ENCODE measurements around the gene RAB7B.

The RAB7B gene

DNA sequence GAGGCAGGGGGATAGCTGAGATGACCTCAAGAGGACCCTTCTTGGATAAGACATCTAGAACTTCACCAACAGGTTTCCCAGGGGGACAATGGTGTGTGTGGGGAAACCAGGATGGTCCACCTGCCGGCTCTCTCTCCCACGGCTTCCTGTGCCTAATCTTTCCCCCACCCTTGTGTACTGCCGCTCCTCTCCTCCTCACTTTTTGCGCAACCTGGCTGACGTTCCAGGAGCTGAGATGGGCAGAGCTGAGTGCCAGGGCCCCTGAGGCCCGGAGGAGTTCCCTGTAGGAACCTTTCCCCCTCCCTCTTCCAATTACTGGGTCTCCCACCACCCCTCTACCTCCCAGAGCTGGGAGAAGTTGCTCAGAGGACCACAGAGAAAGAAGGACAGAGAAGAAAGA is 66.9 kb downstream of the RAB7B start:
- Histone ChIP-seq H3K9me3 (ENCODE audit: control insufficient read depth, low read length) (no peaks in the 10 kb centered on the region), H3K4me3 (ENCODE audit: low read length) (no peak overlapping the region), H3K9ac (ENCODE audit: low read length) (peak overlapping the region; percentile 20), H3K36me3 (ENCODE audit: control insufficient read depth, insufficient read depth, low read length) (no peaks in the 10 kb centered on the region), H3K27me3 (ENCODE audit: control insufficient read depth, insufficient read depth, low read length) (no peaks in the 10 kb centered on the region), H3K4me1 (ENCODE audit: control insufficient read depth, insufficient read depth, low read length) (peaks cover 93% of the 10 kb centered on the region)

DNA sequence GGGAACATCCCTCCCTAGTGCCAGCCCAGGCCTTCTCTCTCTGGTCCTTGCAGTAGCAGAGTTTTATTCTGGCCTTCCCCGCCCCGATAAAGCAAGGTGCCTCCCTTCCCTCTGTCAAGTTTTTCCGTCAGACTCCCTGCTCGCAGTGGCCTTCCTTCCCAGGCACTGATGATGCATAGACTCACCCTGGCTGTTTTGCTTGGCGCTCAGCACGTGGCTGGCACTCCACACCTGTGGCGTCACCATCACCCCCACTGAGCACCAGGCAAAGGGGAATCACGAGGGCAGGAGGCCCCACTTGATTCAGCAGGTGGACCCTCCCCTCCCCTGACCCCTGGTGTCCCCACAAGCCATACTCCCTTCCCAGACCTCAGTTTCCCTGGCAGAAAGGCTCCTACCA is 67.3 kb downstream of the RAB7B start:
- H3K9ac ChIP-seq (ENCODE audit: low read length), result no peak overlapping the region
- no peaks in the 10 kb centered on the region for H3K27me3 ChIP-seq (ENCODE audit: control insufficient read depth, insufficient read depth, low read length)
- H3K4me3 ChIP-seq (ENCODE audit: low read length), result no peak overlapping the region
- H3K4me1 ChIP-seq (ENCODE audit: control insufficient read depth, insufficient read depth, low read length), result peaks cover 97% of the 10 kb centered on the region
- no peaks in the 10 kb centered on the region for H3K9me3 ChIP-seq (ENCODE audit: control insufficient read depth, low read length)
- H3K36me3 ChIP-seq (ENCODE audit: control insufficient read depth, insufficient read depth, low read length), result no peaks in the 10 kb centered on the region

DNA sequence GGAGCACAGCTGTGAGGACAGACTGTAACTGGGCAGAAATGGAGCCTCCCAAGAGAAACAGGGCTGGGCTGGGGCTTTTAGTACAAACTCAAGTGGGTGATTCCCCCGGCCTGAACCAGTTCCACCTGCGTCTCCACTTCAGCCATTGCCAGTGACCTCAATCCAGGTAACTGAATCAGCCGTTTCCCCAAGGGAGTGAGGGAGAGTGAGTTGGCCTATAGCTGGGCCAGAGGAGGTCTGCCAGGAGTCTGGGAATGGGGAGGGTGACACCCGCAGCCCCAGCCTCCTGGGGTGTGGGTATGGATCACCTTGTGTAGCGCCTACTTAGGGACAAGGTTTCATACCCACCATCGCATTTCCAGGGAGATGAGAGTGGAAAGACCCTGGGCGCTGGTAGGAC is 68.4 kb downstream of the RAB7B start:
- no peaks in the 10 kb centered on the region for H3K36me3 ChIP-seq (ENCODE audit: control insufficient read depth, insufficient read depth, low read length)
- H3K9ac ChIP-seq (ENCODE audit: low read length), result no peak overlapping the region
- H3K4me1 ChIP-seq (ENCODE audit: control insufficient read depth, insufficient read depth, low read length), result peaks cover 92% of the 10 kb centered on the region
- H3K9me3 ChIP-seq (ENCODE audit: control insufficient read depth, low read length), result no peaks in the 10 kb centered on the region
- no peak overlapping the region for H3K4me3 ChIP-seq (ENCODE audit: low read length)
- H3K27me3 ChIP-seq (ENCODE audit: control insufficient read depth, insufficient read depth, low read length), result no peaks in the 10 kb centered on the region

DNA sequence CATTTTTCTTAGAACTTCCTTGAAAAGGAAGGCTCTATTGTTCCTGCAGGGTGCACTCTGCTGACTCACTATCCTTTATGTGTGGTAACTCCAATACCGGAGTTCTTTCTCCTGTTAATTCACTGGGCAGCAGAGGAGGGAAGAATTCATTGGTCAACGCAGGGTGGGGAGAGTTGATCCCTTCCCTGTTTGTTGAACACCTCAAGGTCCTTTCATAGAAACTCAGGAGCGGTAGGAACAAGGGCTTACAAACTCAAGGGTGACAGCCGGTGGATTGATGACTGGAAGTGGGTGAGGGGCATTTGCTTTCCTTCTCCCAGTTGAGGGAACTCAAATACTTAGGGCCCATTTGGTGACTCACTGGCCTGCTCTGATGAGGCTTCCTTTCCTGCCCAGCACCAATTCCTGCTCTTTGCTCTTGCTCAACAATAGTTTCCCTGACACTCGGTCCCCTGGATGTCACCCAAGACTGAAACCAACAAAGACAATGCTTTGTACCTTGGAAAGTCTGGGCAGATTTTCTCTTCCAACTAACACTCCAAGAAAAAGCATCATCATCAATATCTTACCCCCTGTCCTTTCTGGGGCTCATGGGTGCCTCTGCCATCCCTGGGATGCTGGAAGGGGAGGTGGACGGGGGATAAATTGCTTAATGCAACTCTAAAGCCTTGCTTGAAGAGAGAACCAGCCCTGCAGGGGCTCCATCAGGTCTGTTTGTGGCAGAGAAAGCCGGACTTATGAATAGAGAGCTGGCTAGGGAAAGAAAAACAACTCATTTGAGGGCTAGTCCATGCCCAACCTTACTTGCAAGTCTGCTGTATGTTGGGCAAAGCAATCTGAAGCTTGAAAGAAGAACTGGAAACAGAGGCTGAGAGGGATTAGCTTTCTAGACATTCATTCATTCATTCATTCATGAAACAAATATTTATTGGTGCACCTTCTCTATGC is 69.2 kb downstream of the RAB7B start:
- H3K9me3 ChIP-seq (ENCODE audit: control insufficient read depth, low read length), result no peaks in the 10 kb centered on the region
- H3K9ac ChIP-seq (ENCODE audit: low read length), result no peak overlapping the region
- no peaks in the 10 kb centered on the region for H3K27me3 ChIP-seq (ENCODE audit: control insufficient read depth, insufficient read depth, low read length)
- H3K36me3 ChIP-seq (ENCODE audit: control insufficient read depth, insufficient read depth, low read length), result no peaks in the 10 kb centered on the region
- peaks cover 84% of the 10 kb centered on the region for H3K4me1 ChIP-seq (ENCODE audit: control insufficient read depth, insufficient read depth, low read length)
- H3K4me3 ChIP-seq (ENCODE audit: low read length), result no peak overlapping the region

DNA sequence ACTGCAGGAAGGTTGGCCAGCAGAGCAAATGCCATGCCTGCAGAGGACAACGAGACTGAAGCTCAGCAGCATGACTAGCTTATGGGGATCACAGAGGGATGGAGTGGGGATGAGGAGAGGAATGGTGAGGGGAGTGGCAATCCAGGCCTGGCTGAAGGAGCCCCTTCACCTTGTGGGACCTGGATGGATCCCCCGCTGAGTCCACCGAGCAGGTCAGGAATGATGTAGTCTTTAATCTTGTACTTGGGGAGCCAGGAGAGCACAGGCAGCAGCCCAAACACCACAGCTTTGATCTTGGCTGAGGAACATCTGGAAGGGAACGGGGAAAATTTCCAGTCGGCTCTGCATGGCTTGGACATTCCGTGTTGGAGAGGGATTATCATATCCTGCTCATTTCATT is 70.4 kb downstream of the RAB7B start:
- Histone ChIP-seq H3K27me3 (ENCODE audit: control insufficient read depth, insufficient read depth, low read length) (no peaks in the 10 kb centered on the region), H3K9ac (ENCODE audit: low read length) (no peak overlapping the region), H3K4me1 (ENCODE audit: control insufficient read depth, insufficient read depth, low read length) (peaks cover 73% of the 10 kb centered on the region)

DNA sequence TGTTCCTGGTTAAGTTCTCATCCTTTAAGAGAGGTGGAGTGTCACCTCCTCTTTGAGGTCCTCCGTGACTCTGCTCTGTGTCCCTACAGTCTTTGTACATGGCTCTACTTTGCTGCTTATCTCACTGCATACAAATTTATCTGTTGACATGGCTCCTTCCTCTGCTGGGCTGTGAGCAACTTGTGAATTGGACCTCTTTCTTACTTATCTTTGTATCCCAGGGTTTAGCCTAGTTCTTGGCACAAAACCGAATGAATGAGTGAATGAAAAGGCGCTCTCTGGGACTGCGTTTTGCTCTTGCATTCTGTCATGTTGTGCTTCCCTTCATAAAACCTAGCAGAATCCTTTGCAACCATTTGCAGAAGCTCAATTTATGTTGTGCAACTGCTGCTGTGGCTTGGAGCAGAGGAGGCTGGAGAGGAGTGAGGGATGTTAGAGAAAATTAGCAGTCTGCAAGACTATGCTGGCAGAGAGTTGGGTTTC is 72.4 kb downstream of the RAB7B start:
- Histone ChIP-seq H3K27me3 (ENCODE audit: control insufficient read depth, insufficient read depth, low read length) (no peaks in the 10 kb centered on the region), H3K4me1 (ENCODE audit: control insufficient read depth, insufficient read depth, low read length) (peaks cover 54% of the 10 kb centered on the region), H3K9ac (ENCODE audit: low read length) (no peak overlapping the region), H3K4me3 (ENCODE audit: low read length) (no peak overlapping the region), H3K9me3 (ENCODE audit: control insufficient read depth, low read length) (no peaks in the 10 kb centered on the region), H3K36me3 (ENCODE audit: control insufficient read depth, insufficient read depth, low read length) (no peaks in the 10 kb centered on the region)

More for the DNA sequence above, 70.4 kb downstream of the RAB7B start:
- H3K36me3 ChIP-seq (ENCODE audit: control insufficient read depth, insufficient read depth, low read length), result no peaks in the 10 kb centered on the region
- no peaks in the 10 kb centered on the region for H3K9me3 ChIP-seq (ENCODE audit: control insufficient read depth, low read length)
- H3K4me3 ChIP-seq (ENCODE audit: low read length), result no peak overlapping the region

DNA sequence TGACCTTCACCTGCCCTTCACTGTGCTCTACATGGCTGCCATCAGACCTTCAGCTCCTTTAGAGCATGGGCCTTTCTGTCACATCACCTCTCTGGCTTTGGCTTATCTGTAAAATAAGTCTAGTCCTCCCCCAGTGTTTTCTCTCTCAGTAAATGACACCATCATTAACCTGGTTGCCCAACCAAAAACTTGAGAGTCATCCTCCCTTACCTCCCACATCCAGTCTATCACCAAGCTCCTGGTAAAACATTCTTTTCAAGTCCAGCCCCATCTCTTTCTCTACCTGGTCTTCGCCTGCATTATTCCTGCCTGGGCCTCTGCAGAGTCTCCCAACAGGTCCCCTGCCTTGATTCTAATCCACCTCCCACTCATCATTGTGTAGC is 73.0 kb downstream of the RAB7B start:
- no peak overlapping the region for H3K4me3 ChIP-seq (ENCODE audit: low read length)
- no peak overlapping the region for H3K9ac ChIP-seq (ENCODE audit: low read length)
- H3K9me3 ChIP-seq (ENCODE audit: control insufficient read depth, low read length), result no peaks in the 10 kb centered on the region
- no peaks in the 10 kb centered on the region for H3K36me3 ChIP-seq (ENCODE audit: control insufficient read depth, insufficient read depth, low read length)
- H3K4me1 ChIP-seq (ENCODE audit: control insufficient read depth, insufficient read depth, low read length), result peaks cover 48% of the 10 kb centered on the region
- no peaks in the 10 kb centered on the region for H3K27me3 ChIP-seq (ENCODE audit: control insufficient read depth, insufficient read depth, low read length)

DNA sequence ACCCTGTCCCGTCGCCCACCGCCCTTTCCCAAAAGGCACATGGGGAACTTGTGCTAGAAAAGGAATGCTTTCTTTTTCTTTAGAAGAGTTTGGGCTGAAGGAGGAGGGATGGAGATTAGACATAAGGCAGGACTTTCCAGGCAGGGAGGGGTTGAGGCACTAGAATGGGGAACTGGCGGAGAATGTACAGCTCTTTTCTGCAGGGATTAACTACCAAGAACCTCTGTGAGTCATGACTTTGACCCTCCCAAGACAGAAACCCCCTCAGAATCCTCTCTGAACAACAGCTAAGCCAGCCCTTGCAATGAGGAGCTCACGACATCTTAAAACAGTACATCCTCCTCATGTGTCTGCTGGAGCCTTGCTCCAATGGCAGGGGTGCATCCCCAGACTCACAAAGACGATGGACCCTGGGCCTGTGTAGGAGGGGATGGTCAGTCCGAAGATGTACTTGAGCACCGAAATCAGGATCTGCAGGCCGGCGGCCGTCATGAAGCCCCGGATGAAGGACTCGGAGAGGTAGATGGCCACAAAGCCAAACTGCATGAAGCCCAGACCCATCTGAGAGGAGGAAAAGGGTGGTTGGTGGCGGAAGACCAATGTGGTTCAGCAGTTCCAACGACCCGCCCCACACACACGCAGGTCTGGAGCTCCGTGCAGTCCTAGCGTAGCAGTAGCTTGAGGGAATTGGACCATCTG is 73.5 kb downstream of the RAB7B start:
- H3K9me3 ChIP-seq (ENCODE audit: control insufficient read depth, low read length), result no peaks in the 10 kb centered on the region
- peaks cover 42% of the 10 kb centered on the region for H3K4me1 ChIP-seq (ENCODE audit: control insufficient read depth, insufficient read depth, low read length)
- no peaks in the 10 kb centered on the region for H3K27me3 ChIP-seq (ENCODE audit: control insufficient read depth, insufficient read depth, low read length)
- H3K9ac ChIP-seq (ENCODE audit: low read length), result no peak overlapping the region
- no peaks in the 10 kb centered on the region for H3K36me3 ChIP-seq (ENCODE audit: control insufficient read depth, insufficient read depth, low read length)
- H3K4me3 ChIP-seq (ENCODE audit: low read length), result no peak overlapping the region

DNA sequence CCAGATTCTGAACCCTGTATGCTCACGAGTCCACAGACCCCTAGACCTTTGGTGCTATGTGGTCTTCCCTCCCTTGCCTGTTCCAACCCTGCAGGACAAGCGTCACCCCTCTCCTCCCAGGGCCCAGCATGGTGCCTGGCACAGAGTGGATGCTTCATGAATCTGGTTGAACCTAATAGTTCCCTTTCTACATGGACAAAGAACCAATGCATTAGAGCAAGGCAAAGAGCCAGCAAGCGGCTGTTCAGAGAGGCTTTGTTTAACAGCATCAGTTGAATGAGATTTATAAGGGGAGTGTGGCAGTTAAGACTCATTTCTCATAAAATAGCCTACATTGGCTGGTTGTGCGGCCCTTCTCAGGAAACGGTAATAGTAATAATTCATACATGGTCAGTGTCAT is 74.9 kb downstream of the RAB7B start:
- H3K27me3 ChIP-seq (ENCODE audit: control insufficient read depth, insufficient read depth, low read length), result no peaks in the 10 kb centered on the region
- H3K9me3 ChIP-seq (ENCODE audit: control insufficient read depth, low read length), result no peaks in the 10 kb centered on the region
- H3K9ac ChIP-seq (ENCODE audit: low read length), result no peak overlapping the region
- peaks cover 5% of the 10 kb centered on the region for H3K36me3 ChIP-seq (ENCODE audit: control insufficient read depth, insufficient read depth, low read length)
- H3K4me3 ChIP-seq (ENCODE audit: low read length), result no peak overlapping the region
- H3K4me1 ChIP-seq (ENCODE audit: control insufficient read depth, insufficient read depth, low read length), result peaks cover 29% of the 10 kb centered on the region

DNA sequence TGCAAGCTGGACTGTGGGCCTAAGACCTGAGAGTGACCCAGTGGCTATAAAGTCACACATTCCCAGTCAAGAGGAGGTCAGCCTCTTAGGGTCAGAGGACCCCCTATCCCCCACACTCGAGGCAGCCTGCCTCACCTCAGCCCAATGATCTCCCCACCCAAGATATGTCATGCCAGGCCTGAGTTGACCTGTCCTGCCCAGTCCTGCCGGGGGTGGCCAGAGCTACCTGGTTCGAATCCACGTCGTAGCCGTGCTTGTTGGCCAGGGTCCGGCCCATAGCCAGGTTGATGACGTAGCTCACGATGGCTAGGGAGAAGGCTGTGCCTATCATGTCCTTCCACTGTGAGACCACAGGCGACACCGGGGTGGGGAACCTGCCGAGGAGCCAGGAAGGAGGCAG is 75.5 kb downstream of the RAB7B start:
- Histone ChIP-seq H3K36me3 (ENCODE audit: control insufficient read depth, insufficient read depth, low read length) (peaks cover 5% of the 10 kb centered on the region), H3K27me3 (ENCODE audit: control insufficient read depth, insufficient read depth, low read length) (no peaks in the 10 kb centered on the region), H3K4me1 (ENCODE audit: control insufficient read depth, insufficient read depth, low read length) (peaks cover 24% of the 10 kb centered on the region), H3K9me3 (ENCODE audit: control insufficient read depth, low read length) (no peaks in the 10 kb centered on the region), H3K4me3 (ENCODE audit: low read length) (no peak overlapping the region), H3K9ac (ENCODE audit: low read length) (no peak overlapping the region)

DNA sequence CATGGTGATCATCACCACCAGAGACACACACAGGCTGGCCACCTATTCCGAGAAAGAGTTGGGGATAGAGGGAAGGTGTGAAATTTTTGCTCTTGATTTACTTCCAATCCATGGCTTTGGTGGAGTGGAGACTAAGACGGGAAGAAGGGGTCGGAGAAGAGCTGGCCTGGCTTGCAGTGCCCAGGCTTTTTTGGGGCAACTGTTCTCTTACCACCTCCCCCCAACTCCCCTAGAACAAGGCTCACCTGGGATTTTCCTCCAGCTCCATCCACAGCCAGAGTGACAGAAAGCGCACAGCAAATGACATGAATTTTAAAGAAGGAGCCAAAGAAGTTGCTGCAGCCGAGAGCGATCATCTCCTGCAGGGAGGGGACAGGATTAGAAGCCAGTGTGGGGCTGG is 75.9 kb downstream of the RAB7B start:
- no peaks in the 10 kb centered on the region for H3K27me3 ChIP-seq (ENCODE audit: control insufficient read depth, insufficient read depth, low read length)
- peaks cover 5% of the 10 kb centered on the region for H3K36me3 ChIP-seq (ENCODE audit: control insufficient read depth, insufficient read depth, low read length)
- no peak overlapping the region for H3K9ac ChIP-seq (ENCODE audit: low read length)
- no peaks in the 10 kb centered on the region for H3K9me3 ChIP-seq (ENCODE audit: control insufficient read depth, low read length)
- no peak overlapping the region for H3K4me3 ChIP-seq (ENCODE audit: low read length)
- peaks cover 20% of the 10 kb centered on the region for H3K4me1 ChIP-seq (ENCODE audit: control insufficient read depth, insufficient read depth, low read length)

Data from mucosa of stomach (tissue), 1 donor.